ENCODE results near the gene ITGA11. TPM values are rescaled to one million over a fixed set of nuclear protein-coding genes. Genes with fewer than 3 reads are reported as not detected.

ITGA11 gene
- total RNA-seq, 2 donors from 2014 or later: 0.99 to 1.0 TPM

DNA sequence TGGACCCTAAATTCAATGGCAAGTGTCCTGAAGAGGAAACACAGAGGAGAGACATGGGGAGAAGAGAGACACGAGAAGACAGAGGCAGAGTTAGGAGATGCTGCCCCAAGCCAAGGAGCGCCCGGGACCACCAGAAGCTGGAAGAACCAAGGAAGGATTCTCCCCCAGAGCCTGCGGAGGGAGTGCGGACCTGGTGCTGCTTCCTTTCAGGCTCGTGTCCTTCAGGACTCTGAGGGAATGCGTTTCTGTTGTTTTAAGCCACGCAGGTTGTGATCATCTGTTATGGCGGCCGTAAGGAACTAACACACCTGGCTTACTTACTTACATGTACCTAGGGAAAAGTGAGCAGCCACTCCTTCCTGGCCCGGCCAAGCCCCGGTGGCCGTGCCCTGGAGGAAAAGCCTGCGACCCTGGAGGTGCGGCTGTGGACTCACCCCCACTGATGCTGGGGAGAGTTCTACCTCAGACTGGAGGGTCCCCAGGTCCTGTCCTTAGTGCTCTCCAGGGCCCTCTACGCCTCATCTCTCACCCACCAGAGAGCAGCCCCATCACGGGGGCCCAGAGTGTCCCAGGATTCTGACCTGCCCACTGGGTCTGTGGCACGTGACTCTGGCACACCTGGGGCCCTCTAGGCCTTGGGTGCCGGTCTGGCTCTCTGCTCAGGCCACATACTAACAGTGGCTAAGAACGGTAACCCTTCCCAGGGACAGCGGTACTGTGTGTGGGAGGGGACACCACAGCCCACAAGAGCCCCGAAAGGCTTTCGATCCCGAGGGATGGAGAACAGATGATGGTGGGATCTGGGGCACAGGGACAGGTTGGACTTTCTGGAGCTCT is 61.8 kb downstream of the ITGA11 start:
- no peak for DNase-seq
- no peak overlapping the region for H3K27ac ChIP-seq
- H3K9me3 ChIP-seq: no peaks in the 10 kb centered on the region
- intact Hi-C loops (cut with DNase I): no loop called here
- 82 to 87% methylated on average over 19 to 24 of the region's 24 CpGs for WGBS, 2 donors
- no peak overlapping the region for H3K4me3 ChIP-seq
- H3K27me3 ChIP-seq: no peaks in the 10 kb centered on the region
- no peaks in the 10 kb centered on the region for H3K36me3 ChIP-seq (replicated peaks in 1 of 2; ENCODE audit: insufficient read depth in 1 of 2, low read depth in 2 of 2)
- TF ChIP-seq, protein P1, sequence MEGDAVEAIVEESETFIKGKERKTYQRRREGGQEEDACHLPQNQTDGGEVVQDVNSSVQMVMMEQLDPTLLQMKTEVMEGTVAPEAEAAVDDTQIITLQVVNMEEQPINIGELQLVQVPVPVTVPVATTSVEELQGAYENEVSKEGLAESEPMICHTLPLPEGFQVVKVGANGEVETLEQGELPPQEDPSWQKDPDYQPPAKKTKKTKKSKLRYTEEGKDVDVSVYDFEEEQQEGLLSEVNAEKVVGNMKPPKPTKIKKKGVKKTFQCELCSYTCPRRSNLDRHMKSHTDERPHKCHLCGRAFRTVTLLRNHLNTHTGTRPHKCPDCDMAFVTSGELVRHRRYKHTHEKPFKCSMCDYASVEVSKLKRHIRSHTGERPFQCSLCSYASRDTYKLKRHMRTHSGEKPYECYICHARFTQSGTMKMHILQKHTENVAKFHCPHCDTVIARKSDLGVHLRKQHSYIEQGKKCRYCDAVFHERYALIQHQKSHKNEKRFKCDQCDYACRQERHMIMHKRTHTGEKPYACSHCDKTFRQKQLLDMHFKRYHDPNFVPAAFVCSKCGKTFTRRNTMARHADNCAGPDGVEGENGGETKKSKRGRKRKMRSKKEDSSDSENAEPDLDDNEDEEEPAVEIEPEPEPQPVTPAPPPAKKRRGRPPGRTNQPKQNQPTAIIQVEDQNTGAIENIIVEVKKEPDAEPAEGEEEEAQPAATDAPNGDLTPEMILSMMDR (IDR thresholded peaks at IDR 0.05): no peak
- TF ChIP-seq POLR2A (IDR thresholded peaks at IDR 0.05): no peak
- no peaks in the 10 kb centered on the region for H3K4me1 ChIP-seq
- no peak for ATAC-seq

DNA sequence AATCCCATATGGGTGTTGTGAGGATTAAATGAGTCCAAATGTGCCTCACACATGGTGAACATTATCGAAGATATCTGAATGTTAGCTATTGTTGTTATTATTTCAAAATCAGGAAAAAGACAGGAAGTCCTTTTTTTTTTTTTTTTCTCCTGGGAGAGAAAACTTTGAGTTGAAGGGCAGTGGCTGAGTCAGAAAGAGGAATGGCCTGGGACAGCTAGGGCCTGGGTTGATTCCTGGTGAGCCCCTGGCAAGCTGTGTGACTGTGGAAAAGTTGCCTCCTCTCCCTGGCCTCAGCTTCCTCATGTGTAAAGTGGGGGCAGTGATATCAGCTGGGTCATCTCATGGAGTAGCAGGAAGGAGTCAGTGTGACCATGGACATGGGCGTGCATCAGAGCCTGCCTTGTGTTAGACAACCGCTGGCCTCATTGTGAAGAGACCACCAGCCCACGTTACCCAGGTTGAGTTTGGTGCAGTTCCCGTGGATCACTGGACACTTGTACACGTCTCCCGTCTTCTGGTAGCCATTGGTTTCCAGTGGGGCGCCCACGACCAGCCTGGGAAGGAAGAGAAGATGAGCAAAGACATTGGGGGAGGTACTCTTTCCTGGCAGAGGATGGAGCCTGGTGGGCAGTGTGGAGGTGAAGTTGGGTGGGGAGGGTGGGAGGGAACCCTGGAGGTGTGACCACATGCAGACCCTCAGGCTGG is 63.1 kb downstream of the ITGA11 start:
- ATAC-seq (no peak), DNase-seq (no peak)
- TF ChIP-seq, protein P1 (IDR thresholded peaks at IDR 0.05): no peak
- no peaks in the 10 kb centered on the region for H3K36me3 ChIP-seq (replicated peaks in 1 of 2; ENCODE audit: insufficient read depth in 1 of 2, low read depth in 2 of 2)
- no peaks in the 10 kb centered on the region for H3K4me1 ChIP-seq
- no peaks in the 10 kb centered on the region for H3K27me3 ChIP-seq
- 71 to 78% methylated on average over 9 of the region's 9 CpGs for WGBS, 2 donors
- intact Hi-C loops (cut with DNase I): no loop called here
- no peaks in the 10 kb centered on the region for H3K9me3 ChIP-seq
- H3K4me3 ChIP-seq: no peak overlapping the region
- no peak overlapping the region for H3K27ac ChIP-seq

DNA sequence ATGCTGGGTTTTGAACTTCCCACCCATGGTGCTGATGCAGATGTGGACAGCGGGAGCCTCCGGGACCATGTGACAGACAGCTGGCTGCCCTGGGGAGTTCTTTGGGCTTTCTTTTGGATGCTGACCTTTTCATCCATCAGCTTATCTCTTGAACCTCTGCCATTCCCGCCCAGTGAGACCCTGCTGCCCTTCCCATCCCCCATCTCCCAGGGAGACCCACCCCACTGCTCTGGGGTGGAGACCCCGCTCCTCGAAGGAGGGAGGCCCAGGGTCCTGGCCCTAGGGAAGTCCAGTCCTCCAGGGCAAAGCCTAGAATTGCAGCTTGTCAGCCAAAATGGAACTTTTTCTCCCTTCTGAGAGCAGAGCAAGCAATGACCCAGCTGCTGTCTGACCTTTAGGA is 64.0 kb downstream of the ITGA11 start:
- H3K27ac ChIP-seq: no peak overlapping the region
- no peak overlapping the region for H3K4me3 ChIP-seq
- H3K9me3 ChIP-seq: no peaks in the 10 kb centered on the region
- no peaks in the 10 kb centered on the region for H3K27me3 ChIP-seq
- DNase-seq (no peak), ATAC-seq (no peak)
- intact Hi-C loops (cut with DNase I): no loop called here
- TF ChIP-seq, protein P1 (IDR thresholded peaks at IDR 0.05): no peak
- no peak for TF ChIP-seq POLR2A (IDR thresholded peaks at IDR 0.05)
- H3K4me1 ChIP-seq: no peaks in the 10 kb centered on the region
- H3K36me3 ChIP-seq (replicated peaks in 1 of 2; ENCODE audit: insufficient read depth in 1 of 2, low read depth in 2 of 2): no peaks in the 10 kb centered on the region
- WGBS, 2 donors: 17 to 38% methylated on average over 2 to 5 of the region's 5 CpGs

DNA sequence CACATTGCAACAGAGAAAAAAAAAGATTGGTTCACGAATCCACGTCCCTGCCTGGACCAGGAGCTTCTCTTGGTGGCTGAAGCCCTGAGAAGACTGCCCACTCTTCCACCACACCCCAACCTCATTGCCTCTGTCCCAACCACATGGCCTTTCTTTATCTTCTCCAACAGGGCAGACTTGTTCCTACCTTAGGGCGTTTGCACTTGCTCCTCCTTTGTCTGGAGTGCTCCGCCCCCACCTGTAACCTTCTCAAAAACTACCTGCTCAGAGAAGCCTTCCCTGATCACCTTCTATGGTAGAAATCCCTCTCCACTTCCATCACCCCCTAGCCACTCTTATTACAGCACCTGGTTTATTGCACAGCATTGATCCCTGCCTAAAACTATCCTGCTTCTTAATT is 64.7 kb downstream of the ITGA11 start:
- Histone ChIP-seq H3K4me3 (no peak overlapping the region), H3K27me3 (no peaks in the 10 kb centered on the region), H3K9me3 (no peaks in the 10 kb centered on the region), H3K27ac (no peak overlapping the region), H3K36me3 (replicated peaks in 1 of 2; ENCODE audit: insufficient read depth in 1 of 2, low read depth in 2 of 2) (no peaks in the 10 kb centered on the region), H3K4me1 (no peaks in the 10 kb centered on the region)
- ATAC-seq (no peak), DNase-seq (no peak)
- intact Hi-C loops (cut with DNase I): no loop called here
- TF ChIP-seq POLR2A (IDR thresholded peaks at IDR 0.05): no peak
- TF ChIP-seq, protein P1 (IDR thresholded peaks at IDR 0.05): no peak
- 56 to 64% methylated on average over 4 of the region's 4 CpGs for WGBS, 2 donors
